Stimulated activated naive CD8-positive, alpha-beta T cell treated with anti-CD3 and anti-CD28 coated beads, Interleukin-15, Interleukin-2, amounts not matched to agents 100 ng/mL and 50 ng/mL, for 24 hours (primary cell): ENCODE measurements around the gene PDCD10.

Source experiments
- H3K27ac Mint-ChIP-seq: one replicate; pipeline ENCODE4 v1.8.0; 2021; ENCODE audit warnings: mild to moderate bottlenecking, mixed read lengths
- H3K27me3 Mint-ChIP-seq: one replicate; pipeline ENCODE4 v1.8.0; 2021; ENCODE audit warnings: mixed read lengths
- H3K36me3 Mint-ChIP-seq: one replicate; pipeline ENCODE4 v1.8.0; 2021; ENCODE audit warnings: low read depth, mixed read lengths
- H3K4me1 Mint-ChIP-seq: one replicate; pipeline ENCODE4 v1.8.0; 2021; ENCODE audit warnings: low read depth, mixed read lengths
- H3K4me3 Mint-ChIP-seq: one replicate; pipeline ENCODE4 v1.8.0; 2021; ENCODE audit warnings: mild to moderate bottlenecking, mixed read lengths
- H3K9me3 Mint-ChIP-seq: one replicate; pipeline ENCODE4 v1.8.0; 2021; ENCODE audit warnings: mixed read lengths

The PDCD10 gene

GRCh38 chr3:167740961-167741587, 6.4 kb upstream of the PDCD10 start:
- H3K27me3 Mint-ChIP-seq = no peaks in the 10 kb centered on the region
- no peak overlapping the region for H3K27ac Mint-ChIP-seq
- H3K4me3 Mint-ChIP-seq = no peak overlapping the region

DNA sequence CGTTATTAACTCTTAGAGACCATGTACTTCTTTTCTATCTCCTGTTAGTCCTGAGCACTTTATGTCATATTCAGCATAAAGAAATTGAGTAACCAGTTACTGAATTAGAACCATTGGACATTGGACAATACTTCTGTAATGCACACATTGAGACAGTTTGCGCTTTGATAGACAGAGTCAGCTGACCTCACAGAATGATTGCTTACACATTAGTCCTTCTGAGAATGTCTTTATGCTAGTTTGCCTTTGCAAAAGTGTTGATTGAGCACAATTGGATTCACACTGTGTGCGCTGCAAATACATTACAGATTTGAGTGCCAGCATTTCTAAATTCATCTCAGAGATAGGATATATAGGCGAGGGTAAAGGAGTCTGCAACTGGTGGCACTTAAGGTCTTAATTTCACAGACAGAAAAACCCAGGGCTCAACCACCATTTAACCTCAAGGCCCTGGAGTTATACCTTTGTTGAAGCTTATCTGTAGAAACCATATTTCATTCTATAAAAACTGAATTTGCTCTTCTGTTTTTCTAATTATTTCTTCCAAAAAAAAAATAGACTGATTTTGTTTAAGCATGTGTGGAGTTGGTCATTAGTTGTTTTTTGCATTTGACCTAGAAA, 4.6 kb upstream of the PDCD10 start:
- H3K27ac Mint-ChIP-seq = peak overlapping the region; percentile 21
- H3K9me3 Mint-ChIP-seq = no peaks in the 10 kb centered on the region
- no peaks in the 10 kb centered on the region for H3K36me3 Mint-ChIP-seq
- H3K4me3 Mint-ChIP-seq = no peak overlapping the region
- H3K27me3 Mint-ChIP-seq = no peaks in the 10 kb centered on the region
- peaks cover 23% of the 10 kb centered on the region for H3K4me1 Mint-ChIP-seq

More at GRCh38 chr3:167740961-167741587, 6.4 kb upstream of the PDCD10 start:
- no peaks in the 10 kb centered on the region for H3K36me3 Mint-ChIP-seq
- H3K9me3 Mint-ChIP-seq = no peaks in the 10 kb centered on the region
- H3K4me1 Mint-ChIP-seq = peaks cover 23% of the 10 kb centered on the region

DNA sequence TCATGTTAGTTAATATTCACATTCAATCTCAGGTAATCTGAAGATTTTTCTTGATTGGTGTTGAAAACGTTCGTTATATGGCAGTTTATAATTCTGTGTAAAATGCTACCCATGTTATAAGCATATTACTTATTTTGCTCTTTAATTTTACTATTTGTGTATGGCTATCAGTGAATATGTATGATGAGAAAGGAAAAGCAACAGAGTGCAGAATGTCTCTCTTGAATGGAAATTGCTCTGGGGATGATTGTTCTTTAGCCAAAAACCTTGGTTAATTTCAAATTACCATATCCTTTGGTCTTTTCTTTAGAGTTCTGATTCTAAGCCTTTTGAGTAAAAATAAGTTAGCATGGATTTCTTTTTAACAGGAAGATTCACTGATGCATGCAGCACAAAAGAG, 3.3 kb upstream of the PDCD10 start:
- no peaks in the 10 kb centered on the region for H3K36me3 Mint-ChIP-seq
- peaks cover 15% of the 10 kb centered on the region for H3K4me1 Mint-ChIP-seq
- no peaks in the 10 kb centered on the region for H3K9me3 Mint-ChIP-seq
- no peak overlapping the region for H3K4me3 Mint-ChIP-seq
- H3K27ac Mint-ChIP-seq = no peak overlapping the region
- H3K27me3 Mint-ChIP-seq = no peaks in the 10 kb centered on the region

DNA sequence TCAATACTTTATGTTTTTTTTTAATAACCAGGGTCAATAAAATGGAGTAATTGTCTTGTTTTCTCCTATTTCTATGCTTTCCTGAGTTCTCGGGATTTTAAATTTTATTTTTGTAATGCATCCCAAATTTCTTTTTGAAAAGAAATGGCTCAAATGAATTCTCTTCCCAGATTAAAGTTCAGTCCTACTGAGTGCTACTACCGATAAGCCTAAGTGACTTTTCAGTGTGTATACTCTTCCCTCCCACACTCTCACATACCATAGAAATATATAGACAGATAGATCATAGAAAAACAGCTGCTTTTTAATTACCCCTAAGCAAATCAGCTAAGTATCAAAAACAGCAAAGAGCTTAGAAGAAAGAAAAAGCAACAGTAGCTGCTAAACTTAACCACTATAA, 2.3 kb upstream of the PDCD10 start:
- Mint-ChIP-seq H3K27me3 (no peaks in the 10 kb centered on the region), H3K4me1 (peaks cover 14% of the 10 kb centered on the region), H3K9me3 (no peaks in the 10 kb centered on the region), H3K36me3 (peaks cover 7% of the 10 kb centered on the region), H3K4me3 (no peak overlapping the region), H3K27ac (no peak overlapping the region)

DNA sequence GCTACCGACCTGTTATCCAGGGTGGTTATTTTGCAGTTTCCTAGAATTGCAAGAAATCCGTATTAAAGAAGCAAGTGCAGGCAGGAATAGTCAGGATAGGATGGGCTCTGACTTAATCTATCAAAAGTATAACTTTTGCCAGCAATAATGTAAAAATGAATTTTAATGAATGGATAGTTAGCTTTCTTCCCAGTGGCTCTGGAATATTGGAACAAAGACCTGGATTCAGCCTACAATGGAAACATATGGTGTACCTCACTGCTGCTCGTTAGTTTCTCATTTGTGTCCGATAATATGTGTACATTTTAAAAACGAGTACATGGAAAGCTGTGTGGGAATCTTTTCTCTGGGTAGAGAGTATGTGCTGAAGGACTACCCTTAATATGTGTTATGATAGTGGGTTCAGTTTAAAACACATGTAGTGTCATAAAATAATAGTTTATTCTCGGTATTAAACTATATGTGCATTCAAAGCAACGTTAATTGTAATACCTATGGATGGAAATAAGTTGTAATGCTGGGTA, 1.6 kb upstream of the PDCD10 start:
- Mint-ChIP-seq H3K9me3 (no peaks in the 10 kb centered on the region), H3K27ac (no peak overlapping the region), H3K4me3 (no peak overlapping the region), H3K27me3 (no peaks in the 10 kb centered on the region), H3K36me3 (peaks cover 11% of the 10 kb centered on the region), H3K4me1 (peaks cover 14% of the 10 kb centered on the region)

DNA sequence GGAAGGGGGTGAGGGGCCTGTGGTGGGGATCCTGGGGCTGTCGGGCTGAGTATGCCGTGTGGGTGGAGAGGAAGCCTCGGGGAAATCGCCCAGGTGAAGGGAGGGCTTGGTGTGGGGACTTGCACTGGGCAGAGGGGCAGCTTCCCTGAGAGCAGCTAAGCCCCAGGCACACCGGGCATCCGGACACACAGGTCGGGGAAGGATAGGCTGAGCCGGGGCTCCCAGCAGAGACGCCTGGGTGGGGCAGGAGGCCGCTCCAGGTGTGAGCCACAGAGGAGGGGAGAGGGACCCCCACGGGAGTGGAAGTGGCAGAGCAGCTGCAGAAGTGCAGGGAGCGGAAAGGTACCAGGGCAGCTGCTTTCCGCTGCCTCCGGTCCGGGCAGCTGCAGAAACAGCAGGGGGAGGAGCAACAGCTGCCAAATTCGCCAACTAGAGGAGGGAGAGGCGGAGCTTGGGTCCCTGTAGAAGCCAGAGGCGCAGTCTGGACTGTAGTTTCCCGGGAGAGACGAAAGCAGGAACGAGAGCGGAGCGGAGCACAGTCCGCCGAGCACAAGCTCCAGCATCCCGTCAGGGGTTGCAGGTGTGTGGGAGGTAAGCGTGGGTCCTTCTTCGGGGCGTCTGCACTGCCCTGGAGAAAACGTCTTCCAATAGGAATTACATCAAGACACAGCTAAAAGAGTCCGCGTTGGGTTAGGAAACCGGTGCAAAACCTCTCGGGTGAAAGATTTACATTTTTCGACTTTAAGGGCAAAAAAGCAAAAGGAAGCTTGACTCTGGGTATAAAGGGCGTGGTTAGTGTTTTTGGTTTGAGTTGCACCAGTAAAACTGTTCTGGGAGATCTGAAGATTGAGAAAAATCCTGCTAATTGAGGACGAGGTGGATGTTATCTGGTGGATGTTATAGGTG, 794 bp upstream of the PDCD10 start, which contains the start of gene SERPINI1:
TSS of gene SERPINI1 (plus strand) at position 489 of the 906 bp plus-strand sequence. CDS start 53,408 bp downstream, outside the sequence.
- Mint-ChIP-seq H3K9me3 (no peaks in the 10 kb centered on the region), H3K36me3 (peaks cover 11% of the 10 kb centered on the region), H3K27me3 (no peaks in the 10 kb centered on the region), H3K4me1 (peaks cover 8% of the 10 kb centered on the region), H3K4me3 (no peak within 1 kb of the TSS), H3K27ac (no peak within 1 kb of the TSS)

DNA sequence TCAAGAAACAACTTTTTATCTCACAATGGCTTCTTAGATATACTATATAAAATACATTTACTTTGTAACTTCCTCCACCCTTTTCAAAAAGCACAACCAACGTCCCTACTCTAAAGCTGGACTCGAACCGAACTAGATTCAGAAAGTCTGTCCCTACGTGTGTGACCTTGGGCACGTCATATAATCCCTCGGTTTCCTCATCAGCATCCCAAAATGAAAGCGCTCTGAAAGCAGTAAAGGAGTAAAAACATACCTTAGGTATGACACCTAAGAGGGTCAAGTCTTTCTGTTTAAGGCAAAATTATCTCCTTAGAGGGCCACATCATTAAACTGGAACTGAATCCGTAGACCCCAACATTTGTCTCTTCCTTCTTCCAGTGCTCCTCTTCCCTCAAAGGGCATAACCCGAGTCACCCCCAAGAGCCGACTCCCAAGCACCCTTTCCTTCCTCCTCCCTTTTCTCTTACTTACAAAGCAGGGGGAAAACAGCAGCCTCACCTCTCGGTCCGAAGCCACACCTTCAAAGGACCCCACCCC, 663 bp downstream of the PDCD10 start:
- no peak overlapping the region for H3K27ac Mint-ChIP-seq
- peaks cover 11% of the 10 kb centered on the region for H3K36me3 Mint-ChIP-seq
- H3K4me1 Mint-ChIP-seq = peaks cover 6% of the 10 kb centered on the region
- H3K4me3 Mint-ChIP-seq = no peak overlapping the region
- H3K9me3 Mint-ChIP-seq = no peaks in the 10 kb centered on the region
- no peaks in the 10 kb centered on the region for H3K27me3 Mint-ChIP-seq

DNA sequence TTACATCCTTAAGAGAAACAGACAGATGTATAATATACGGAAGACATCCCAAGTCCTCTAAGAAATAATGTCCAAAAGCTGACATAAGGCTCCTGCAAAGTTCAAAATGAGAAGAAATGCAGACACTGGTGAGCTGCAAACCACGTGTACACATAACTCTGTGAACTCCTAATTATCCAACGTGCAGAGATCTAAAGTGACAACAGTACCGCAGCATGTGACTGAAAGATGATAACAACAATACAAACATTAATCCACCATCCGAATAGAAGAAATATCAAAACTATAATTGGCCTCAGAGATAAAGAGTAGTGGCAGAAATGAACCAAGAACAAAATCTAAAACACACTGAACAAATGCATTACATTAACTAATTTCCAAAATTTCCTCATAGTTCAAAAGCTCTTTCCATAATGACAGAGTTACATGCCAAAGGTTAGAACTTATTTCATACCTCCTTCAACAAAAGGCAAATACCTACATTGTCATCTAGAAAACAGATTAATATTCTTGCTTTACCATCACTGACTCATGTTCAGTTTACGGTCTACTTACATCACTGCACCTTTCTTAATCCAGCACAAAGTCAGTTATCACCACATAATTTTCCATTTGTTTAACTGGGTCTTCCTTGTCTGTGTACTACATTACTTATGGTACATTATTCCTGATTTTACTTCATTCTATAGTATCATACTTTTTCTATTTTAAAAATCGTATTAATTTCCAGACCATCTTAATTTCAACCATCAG, 2.2 kb downstream of the PDCD10 start:
- Mint-ChIP-seq H3K36me3 (peaks cover 11% of the 10 kb centered on the region), H3K9me3 (no peaks in the 10 kb centered on the region), H3K4me1 (no peaks in the 10 kb centered on the region), H3K27ac (peak overlapping the region; percentile 3), H3K27me3 (no peaks in the 10 kb centered on the region), H3K4me3 (no peak overlapping the region)

DNA sequence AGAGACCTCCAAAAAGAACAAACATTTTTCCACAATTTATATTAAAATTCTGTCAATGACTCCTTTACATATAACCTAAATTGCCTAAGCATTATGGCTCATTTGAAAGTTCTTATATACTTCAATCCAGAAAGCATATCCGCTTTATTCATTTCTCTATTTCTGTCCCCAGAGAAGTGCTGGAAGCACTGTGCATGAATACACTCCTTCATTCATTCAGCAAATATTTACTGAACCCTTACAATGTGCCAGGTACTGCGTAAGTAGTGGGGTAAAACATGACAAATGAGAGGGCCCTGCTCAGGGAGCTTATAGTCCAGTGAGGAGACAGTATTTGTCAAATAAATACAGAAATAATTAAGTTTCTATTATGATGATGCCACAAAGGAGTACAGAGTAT, 3.3 kb downstream of the PDCD10 start:
- H3K27ac Mint-ChIP-seq = no peak overlapping the region
- H3K36me3 Mint-ChIP-seq = peaks cover 11% of the 10 kb centered on the region
- H3K4me1 Mint-ChIP-seq = no peaks in the 10 kb centered on the region
- H3K27me3 Mint-ChIP-seq = no peaks in the 10 kb centered on the region
- no peak overlapping the region for H3K4me3 Mint-ChIP-seq
- H3K9me3 Mint-ChIP-seq = no peaks in the 10 kb centered on the region

DNA sequence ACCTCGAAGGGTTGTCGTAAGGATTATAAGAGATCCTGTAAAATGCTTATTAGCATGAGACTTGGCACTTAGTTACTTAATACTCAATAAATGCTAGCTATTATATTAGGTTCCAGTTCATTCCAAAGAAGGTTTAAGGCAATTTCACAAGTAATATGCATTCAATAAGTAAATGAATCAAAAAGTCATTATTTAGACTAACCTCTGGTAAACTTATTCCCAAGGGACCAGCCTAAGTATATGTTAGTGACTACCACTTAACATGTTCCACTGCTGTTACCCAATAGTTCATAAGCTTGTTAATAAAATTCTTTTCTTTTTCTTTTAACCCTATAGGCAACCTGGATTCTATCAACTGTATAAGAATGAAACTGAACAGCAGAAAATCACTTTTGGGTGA, 5.1 kb downstream of the PDCD10 start:
- Mint-ChIP-seq H3K9me3 (no peaks in the 10 kb centered on the region), H3K27ac (no peak overlapping the region), H3K36me3 (peaks cover 16% of the 10 kb centered on the region), H3K4me1 (peaks cover 7% of the 10 kb centered on the region), H3K27me3 (no peaks in the 10 kb centered on the region), H3K4me3 (no peak overlapping the region)

DNA sequence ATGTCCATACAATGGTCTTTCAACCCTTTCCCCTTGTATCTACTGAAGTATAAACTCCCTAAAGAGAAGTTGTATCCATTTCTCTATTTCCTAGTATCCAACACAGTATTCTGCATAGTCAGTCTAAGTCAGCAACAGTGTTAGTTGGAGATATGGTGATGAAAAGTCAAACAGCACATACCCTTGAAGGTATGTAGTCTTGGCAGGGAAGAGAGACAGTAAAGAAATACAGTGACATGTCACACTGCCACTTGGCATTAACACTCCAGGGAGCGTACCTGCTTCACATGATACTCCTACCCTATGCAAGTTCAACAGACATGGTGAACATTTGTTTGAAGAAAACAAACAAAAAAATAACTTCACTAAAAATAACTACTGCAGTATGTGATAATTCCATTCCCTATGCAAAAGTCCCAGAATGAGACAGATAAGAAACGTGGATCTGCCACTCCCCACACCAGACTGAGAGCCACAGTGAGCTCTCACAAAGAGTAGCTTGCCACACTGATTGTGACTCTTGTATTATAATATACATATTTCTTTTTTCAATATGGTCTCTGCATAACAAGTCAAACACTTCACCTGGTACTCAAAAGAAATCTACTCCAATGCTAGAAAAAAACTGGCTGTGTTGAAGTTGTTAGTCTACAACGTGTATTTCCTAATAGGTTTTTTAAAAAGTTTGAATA, 5.9 kb downstream of the PDCD10 start:
- Mint-ChIP-seq H3K36me3 (peaks cover 23% of the 10 kb centered on the region), H3K9me3 (no peaks in the 10 kb centered on the region), H3K4me1 (peaks cover 14% of the 10 kb centered on the region), H3K4me3 (no peak overlapping the region), H3K27me3 (no peaks in the 10 kb centered on the region), H3K27ac (no peak overlapping the region)

- peaks cover 27% of the 10 kb centered on the region for H3K36me3 Mint-ChIP-seq
- H3K27ac Mint-ChIP-seq = no peak overlapping the region
- no peak overlapping the region for H3K4me3 Mint-ChIP-seq
- H3K4me1 Mint-ChIP-seq = peaks cover 19% of the 10 kb centered on the region
- no peaks in the 10 kb centered on the region for H3K9me3 Mint-ChIP-seq
- H3K27me3 Mint-ChIP-seq = no peaks in the 10 kb centered on the region
These were observed 6.5 kb downstream of the PDCD10 start for GRCh38 chr3:167728176-167728575.

DNA sequence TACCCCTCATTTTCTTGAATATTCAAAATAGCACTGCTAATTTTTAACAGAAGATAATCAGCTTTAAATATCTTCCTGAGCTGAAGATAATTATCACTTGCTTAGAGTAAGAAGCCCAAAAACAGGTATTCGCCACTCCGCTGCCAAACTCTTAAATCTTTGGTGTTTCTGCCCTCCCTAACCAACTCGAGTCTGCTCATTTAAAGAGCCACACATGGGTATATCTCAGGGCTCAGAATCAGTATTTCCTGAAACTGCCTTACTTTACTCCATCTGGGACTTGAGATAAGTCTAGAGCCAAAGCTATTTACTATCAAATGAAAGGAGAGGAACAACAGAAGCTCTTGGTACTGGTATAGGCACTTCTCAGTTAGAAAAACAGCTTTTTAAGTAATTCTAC, 10.8 kb downstream of the PDCD10 start:
- Mint-ChIP-seq H3K36me3 (peaks cover 47% of the 10 kb centered on the region), H3K4me3 (no peak overlapping the region), H3K9me3 (no peaks in the 10 kb centered on the region), H3K27ac (no peak overlapping the region), H3K4me1 (peaks cover 42% of the 10 kb centered on the region), H3K27me3 (no peaks in the 10 kb centered on the region)

DNA sequence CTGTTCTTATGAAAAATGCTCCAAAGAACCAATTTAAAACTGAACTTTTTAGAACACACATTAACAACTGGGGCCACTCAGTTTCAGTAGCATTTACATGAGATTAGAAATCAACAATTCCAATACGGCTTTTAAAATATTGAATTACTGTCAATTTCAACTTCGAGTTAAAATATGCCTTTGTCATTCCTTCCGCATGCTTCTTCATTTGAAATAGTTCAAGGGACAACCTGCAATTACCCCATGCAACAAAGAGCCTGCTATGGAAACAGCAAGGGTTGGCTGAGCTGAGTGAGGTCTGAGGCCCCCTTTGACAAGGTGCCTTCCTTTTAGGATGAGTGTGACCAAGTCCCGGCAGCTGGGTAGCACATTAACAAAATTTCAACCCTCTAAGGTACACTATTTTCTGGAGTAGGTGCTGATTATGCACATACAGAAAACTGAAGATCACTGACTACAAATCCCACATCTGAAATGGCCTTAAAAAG, 11.6 kb downstream of the PDCD10 start:
- Mint-ChIP-seq H3K9me3 (peaks cover 3% of the 10 kb centered on the region), H3K4me1 (peaks cover 42% of the 10 kb centered on the region), H3K4me3 (no peak overlapping the region), H3K27me3 (no peaks in the 10 kb centered on the region), H3K27ac (no peak overlapping the region), H3K36me3 (peaks cover 55% of the 10 kb centered on the region)
